HCT116 (cell line): Measurements from ENCODE around the gene CD82.

Experiments
- CBX3 ChIP-seq: IDR thresholded peaks from 2 replicates; pipeline ENCODE4 v1.6.1; 2012; ENCODE audit warnings: low read depth
- CEBPB ChIP-seq: IDR thresholded peaks from 2 replicates; pipeline ENCODE4 v1.6.1; 2012; ENCODE audit warnings: low read depth
- CTCF ChIP-seq, 3 experiments: fragments of 200-600 bp in 1 of 3; sonication (generic) in 1 of 3; IDR thresholded peaks in 2 of 3; conservative IDR thresholded peaks in 1 of 3; 2 replicates each; pipeline ENCODE4 v1.5.1; 2012 to 2017; ENCODE audit warnings: low read depth in 2 of 3, low read length in 2 of 3, antibody characterized with exemption in 1 of 3, borderline replicate concordance in 1 of 3, control low read depth in 1 of 3, mild to moderate bottlenecking in 1 of 3, mixed read lengths in 1 of 3, mixed run types in 1 of 3, moderate library complexity in 1 of 3; ENCODE audit not compliant: insufficient read depth in 1 of 3
- EZH2 ChIP-seq: fragments of 200-600 bp; sonication (generic); IDR thresholded peaks from 2 replicates; pipeline ENCODE4 v1.6.1; 2017; ENCODE audit warnings: antibody characterized with exemption, mixed run types
- EZH2phosphoT487 ChIP-seq: fragments of 200-600 bp; IDR thresholded peaks from 2 replicates; pipeline ENCODE4 v1.6.1; 2018; ENCODE audit warnings: antibody characterized with exemption, borderline replicate concordance
- POLR2A ChIP-seq: IDR thresholded peaks from 2 replicates; pipeline ENCODE4 v1.7.0; 2011; ENCODE audit warnings: borderline replicate concordance; ENCODE audit not compliant: insufficient read depth, insufficient read length; ENCODE audit errors: extremely low read depth
- POLR2AphosphoS5 ChIP-seq: IDR thresholded peaks from 2 replicates; pipeline ENCODE4 v1.6.1; 2011; ENCODE audit warnings: mild to moderate bottlenecking, low read depth, low read length, moderate library complexity
- REST ChIP-seq: IDR thresholded peaks from 2 replicates; pipeline ENCODE4 v1.6.1; 2012; ENCODE audit warnings: low read depth
- SRF ChIP-seq: IDR thresholded peaks from 2 replicates; pipeline ENCODE4 v1.6.1; 2012; ENCODE audit warnings: low read depth
- TCF7L2 ChIP-seq: IDR thresholded peaks from 2 replicates; pipeline ENCODE4 v1.7.0; 2011; ENCODE audit warnings: borderline replicate concordance, inconsistent platforms; ENCODE audit not compliant: insufficient read depth, insufficient read length; ENCODE audit errors: extremely low read depth
- YY1 ChIP-seq: IDR thresholded peaks from 2 replicates; pipeline ENCODE4 v1.6.1; 2011; ENCODE audit warnings: low read length, low read depth, moderate library complexity, mild to moderate bottlenecking; ENCODE audit not compliant: insufficient replicate concordance; ENCODE audit errors: extremely low read depth
- TF ChIP-seq, protein P1 (sequence below): IDR thresholded peaks from 2 replicates; pipeline ENCODE4 v1.6.1; 2012

DNA sequence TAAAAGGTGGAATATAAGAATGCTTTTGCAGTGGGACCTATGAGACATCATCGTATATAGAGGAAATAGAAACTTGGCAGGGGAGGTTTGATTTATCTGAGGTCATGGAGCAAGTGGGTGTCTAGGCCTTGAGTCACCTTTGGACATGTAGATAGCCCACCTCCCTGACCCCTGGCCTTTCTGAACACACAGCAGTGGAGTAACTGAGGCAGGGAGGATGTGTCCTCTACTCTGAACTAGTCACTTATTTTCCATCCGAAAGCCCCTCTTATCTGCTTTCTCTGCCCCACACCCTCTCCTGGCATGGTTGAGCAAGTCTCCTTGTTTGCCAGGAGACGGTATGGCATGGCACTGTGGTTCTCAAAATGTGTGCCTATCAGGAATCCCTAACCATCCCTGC lies 7.9 kb downstream of the CD82 start:
- no peak for TF ChIP-seq REST
- no peak for TF ChIP-seq POLR2AphosphoS5
- TF ChIP-seq CTCF (IDR thresholded peaks at IDR 0.05 in 2 of 3, conservative IDR thresholded peaks at IDR 0.05 in 1 of 3; ENCODE audit: borderline replicate concordance in 1 of 3, insufficient read depth in 1 of 3, low read depth in 2 of 3, low read length in 2 of 3) = no peak
- no peak for TF ChIP-seq POLR2A
- TF ChIP-seq CEBPB = no peak
- TF ChIP-seq TCF7L2 = no peak
- no peak for TF ChIP-seq EZH2
- no peak for TF ChIP-seq CBX3
- TF ChIP-seq, protein P1, sequence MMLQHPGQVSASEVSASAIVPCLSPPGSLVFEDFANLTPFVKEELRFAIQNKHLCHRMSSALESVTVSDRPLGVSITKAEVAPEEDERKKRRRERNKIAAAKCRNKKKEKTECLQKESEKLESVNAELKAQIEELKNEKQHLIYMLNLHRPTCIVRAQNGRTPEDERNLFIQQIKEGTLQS = no peak
- no peak for TF ChIP-seq SRF
- no peak for TF ChIP-seq EZH2phosphoT487
- TF ChIP-seq YY1 = no peak
